Mesenchymal stem cell (in vitro differentiated cells and primary cell): ENCODE results near the gene DTX3.
"Not testable (repeated sequence)": the region's sequence is repeated elsewhere in the genome, so short reads cannot be mapped to it uniquely, and the experiment has no call there.

Experiments
- DNase-seq: peaks from one replicate; pipeline ENCODE4 v3.0.0-alpha.2; 2013
- H2AFZ ChIP-seq: one replicate; pipeline ENCODE4 v1.6.1; 2013; ENCODE audit warnings: low read depth, mild to moderate bottlenecking, control low read depth, inconsistent platforms, low read length, moderate library complexity
- H2AK5ac ChIP-seq: 2 replicates; pipeline ENCODE4 v1.6.1; 2013; ENCODE audit warnings: low read length, moderate library complexity, mild to moderate bottlenecking, inconsistent platforms; ENCODE audit not compliant: severe bottlenecking
- H2BK120ac ChIP-seq: one replicate; pipeline ENCODE4 v1.6.1; 2013; ENCODE audit warnings: low read depth, mild to moderate bottlenecking, inconsistent platforms, low read length, moderate library complexity
- H2BK12ac ChIP-seq, 2 experiments: one replicate each; pipeline ENCODE4 v1.6.1; 2013; ENCODE audit warnings: inconsistent platforms in 2 of 2, low read length in 2 of 2, mild to moderate bottlenecking in 2 of 2, moderate library complexity in 2 of 2, control low read depth in 1 of 2
- H2BK15ac ChIP-seq: one replicate; pipeline ENCODE4 v1.6.1; 2013; ENCODE audit warnings: mild to moderate bottlenecking, low read depth, inconsistent platforms; ENCODE audit not compliant: poor library complexity, severe bottlenecking
- H2BK5ac ChIP-seq: 2 replicates; pipeline ENCODE4 v1.6.1; 2013; ENCODE audit warnings: low read depth, mild to moderate bottlenecking, low read length, control low read depth, inconsistent platforms; ENCODE audit not compliant: poor library complexity, severe bottlenecking
- H3K14ac ChIP-seq, 2 experiments: one replicate each; pipeline ENCODE4 v1.6.1; 2013; ENCODE audit warnings: inconsistent platforms in 2 of 2, low read length in 2 of 2, control low read depth in 1 of 2, mild to moderate bottlenecking in 1 of 2, moderate library complexity in 1 of 2
- H3K18ac ChIP-seq, 2 experiments: one replicate each; pipeline ENCODE4 v1.6.1; 2013; ENCODE audit warnings: inconsistent platforms in 2 of 2, low read length in 2 of 2, control low read depth in 1 of 2, low read depth in 1 of 2, mild to moderate bottlenecking in 1 of 2
- H3K23ac ChIP-seq, 2 experiments: one replicate each; pipeline ENCODE4 v1.6.1; 2013; ENCODE audit warnings: inconsistent platforms in 2 of 2, low read length in 2 of 2, mild to moderate bottlenecking in 2 of 2, moderate library complexity in 2 of 2, control low read depth in 1 of 2
- H3K27ac ChIP-seq: 2 replicates; pipeline ENCODE4 v1.5.1; 2013; ENCODE audit warnings: mild to moderate bottlenecking, moderate library complexity, low read length, control low read depth, inconsistent platforms; ENCODE audit not compliant: poor library complexity, severe bottlenecking
- H3K27me3 ChIP-seq, 2 experiments: 2 replicates each; pipeline versions ENCODE4 v1.6.1 to v1.7.0; 2013; ENCODE audit warnings: low read length in 2 of 2, mild to moderate bottlenecking in 2 of 2, moderate library complexity in 2 of 2, control low read depth in 1 of 2, inconsistent platforms in 1 of 2; ENCODE audit not compliant: control insufficient read depth in 1 of 2, insufficient read depth in 1 of 2
- H3K36me3 ChIP-seq, 2 experiments: 2 replicates each; pipeline versions ENCODE4 v1.6.1 to v1.7.0; 2013; ENCODE audit warnings: low read length in 2 of 2, control low read depth in 1 of 2, inconsistent platforms in 1 of 2, low read depth in 1 of 2, mild to moderate bottlenecking in 1 of 2; ENCODE audit not compliant: insufficient read depth in 2 of 2, control insufficient read depth in 1 of 2
- H3K4ac ChIP-seq, 2 experiments: one replicate each; pipeline ENCODE4 v1.6.1; 2013; ENCODE audit warnings: inconsistent platforms in 2 of 2, low read length in 2 of 2, mild to moderate bottlenecking in 2 of 2, moderate library complexity in 2 of 2, control low read depth in 1 of 2, low read depth in 1 of 2
- H3K4me1 ChIP-seq: 2 replicates; pipeline ENCODE4 v1.6.1; 2013; ENCODE audit warnings: low read depth, low read length, control low read depth; ENCODE audit not compliant: control insufficient read depth, insufficient read depth
- H3K4me2 ChIP-seq: 2 replicates; pipeline ENCODE4 v1.6.1; 2013; ENCODE audit warnings: low read length, mild to moderate bottlenecking, inconsistent platforms; ENCODE audit not compliant: poor library complexity, severe bottlenecking
- H3K4me3 ChIP-seq, 2 experiments: 2 replicates each; pipeline versions ENCODE4 v1.5.1 to v1.7.0; 2013; ENCODE audit warnings: low read length in 2 of 2, mild to moderate bottlenecking in 2 of 2, control low read depth in 1 of 2, low read depth in 1 of 2; ENCODE audit not compliant: insufficient read depth in 1 of 2
- H3K79me1 ChIP-seq: replicated peaks from 2 replicates; pipeline ENCODE4 v1.6.1; 2013; ENCODE audit warnings: mild to moderate bottlenecking, control low read depth, low read length, inconsistent platforms; ENCODE audit not compliant: poor library complexity, severe bottlenecking
- H3K9ac ChIP-seq: 2 replicates; pipeline ENCODE4 v1.7.0; 2013; ENCODE audit warnings: mild to moderate bottlenecking, low read length, moderate library complexity
- H3K9me3 ChIP-seq: 2 replicates; pipeline ENCODE4 v1.7.0; 2013; ENCODE audit warnings: mild to moderate bottlenecking, low read length; ENCODE audit not compliant: control insufficient read depth
- H4K8ac ChIP-seq: one replicate; pipeline ENCODE4 v1.6.1; 2013; ENCODE audit warnings: inconsistent platforms, mild to moderate bottlenecking, low read length, moderate library complexity
- H4K91ac ChIP-seq: one replicate; pipeline ENCODE4 v1.6.1; 2013; ENCODE audit warnings: mild to moderate bottlenecking, low read length, inconsistent platforms
- WGBS: methylation state at CpG from one replicate; pipeline ENCODE4 v1.1.7; 2013; ENCODE audit warnings: mixed read lengths; 5-methylcytosine and 5-hydroxymethylcytosine counted together

DTX3 gene

DNA sequence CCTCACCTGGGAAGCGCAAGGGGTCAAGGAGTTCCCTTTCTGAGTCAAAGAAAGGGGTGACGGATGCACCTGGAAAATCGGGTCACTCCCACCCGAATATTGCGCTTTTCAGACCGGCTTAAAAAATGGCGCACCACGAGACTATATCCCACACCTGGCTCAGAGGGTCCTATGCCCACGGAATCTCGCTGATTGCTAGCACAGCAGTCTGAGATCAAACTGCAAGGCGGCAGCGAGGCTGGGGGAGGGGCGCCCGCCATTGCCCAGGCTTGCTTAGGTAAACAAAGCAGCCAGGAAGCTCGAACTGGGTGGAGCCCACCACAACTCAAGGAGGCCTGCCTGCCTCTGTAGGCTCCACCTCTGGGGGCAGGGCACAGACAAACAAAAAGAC, 42.0 kb downstream of the DTX3 start:
- not testable (repeated sequence) for H2BK15ac ChIP-seq, H3K9me3 ChIP-seq, H2BK120ac ChIP-seq, H3K4me2 ChIP-seq, H3K4me1 ChIP-seq, H3K4ac ChIP-seq, H3K23ac ChIP-seq, H3K27ac ChIP-seq, H2AK5ac ChIP-seq, H4K91ac ChIP-seq, H3K36me3 ChIP-seq, H4K8ac ChIP-seq, DNase-seq, H3K9ac ChIP-seq, H3K14ac ChIP-seq, H2BK12ac ChIP-seq, H3K79me1 ChIP-seq, H2AFZ ChIP-seq, H3K18ac ChIP-seq, H3K27me3 ChIP-seq, H2BK5ac ChIP-seq, H3K4me3 ChIP-seq
- WGBS, result no CpG with 5 or more reads among the region's 15 CpGs

- WGBS, result 50% methylated on average over 1 of the region's 3 CpGs
- Histone ChIP-seq H2BK12ac (no peak overlapping the region), H3K4me1 (peaks cover 3% of the 10 kb centered on the region), H3K4ac (no peak overlapping the region), H4K8ac (no peak overlapping the region), H2AFZ (no peak overlapping the region), H2BK120ac (no peak overlapping the region), H2BK15ac (no peak overlapping the region), H3K27me3 (no peaks in the 10 kb centered on the region), H3K27ac (no peak overlapping the region), H3K9ac (no peak overlapping the region), H3K4me2 (no peak overlapping the region), H3K18ac (no peak overlapping the region), H3K23ac (no peak overlapping the region), H3K9me3 (peaks cover 5% of the 10 kb centered on the region), H2AK5ac (no peak overlapping the region), H3K79me1 (no peaks in the 10 kb centered on the region), H2BK5ac (no peak overlapping the region), H3K14ac (no peak overlapping the region), H3K4me3 (no peak overlapping the region), H3K36me3 (peaks cover 0 to 3% of the 10 kb centered on the region in 2 experiments), H4K91ac (no peak overlapping the region)
- no peak for DNase-seq
Observed at GRCh38 chr12:57654042-57654441, 49.4 kb downstream of the DTX3 start.

DNA sequence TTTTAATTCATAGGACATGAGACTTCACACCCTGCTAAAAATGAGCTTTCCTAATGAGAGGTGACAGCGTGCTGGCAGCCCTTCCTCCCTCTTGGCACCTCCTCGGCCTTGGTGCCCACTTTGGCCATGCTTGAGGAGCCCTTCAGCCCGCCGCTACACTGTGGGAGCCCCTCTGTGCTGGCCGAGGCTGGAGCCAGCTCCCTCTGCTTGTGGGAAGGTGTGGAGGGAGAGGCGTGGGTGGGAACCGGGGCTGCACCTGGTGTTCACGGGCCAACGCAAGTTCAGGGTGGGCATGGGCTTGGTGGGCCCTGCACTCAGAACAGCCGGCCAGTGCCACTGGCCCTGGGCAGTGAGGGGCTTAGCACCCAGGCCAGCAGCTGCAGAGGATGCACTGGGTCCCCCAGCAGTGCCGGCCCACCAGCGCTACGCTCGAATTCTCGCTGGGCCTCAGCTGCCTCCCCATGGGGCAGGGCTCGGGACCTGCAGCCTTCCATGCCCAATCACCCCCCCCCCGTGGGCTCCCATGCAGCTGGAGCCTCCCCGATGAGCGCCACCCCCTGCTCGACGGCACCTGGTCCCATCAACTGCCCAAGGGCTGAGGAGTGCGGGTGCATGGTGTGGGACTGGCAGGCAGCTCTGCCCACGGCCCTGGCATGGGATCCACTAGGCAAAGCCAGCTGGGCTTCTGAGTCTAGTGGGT, 51.1 kb downstream of the DTX3 start:
- Histone ChIP-seq H3K9ac (no peak overlapping the region), H3K23ac (no peak overlapping the region), H3K4me2 (no peak overlapping the region), H3K4me1 (peaks cover 3% of the 10 kb centered on the region), H3K4me3 (no peak overlapping the region), H3K14ac (no peak overlapping the region), H2AK5ac (no peak overlapping the region), H2BK120ac (no peak overlapping the region), H4K8ac (no peak overlapping the region), H2AFZ (no peak overlapping the region), H3K4ac (no peak overlapping the region), H3K27ac (no peak overlapping the region), H4K91ac (no peak overlapping the region), H3K18ac (no peak overlapping the region), H3K27me3 (no peaks in the 10 kb centered on the region), H3K36me3 (peaks cover 0 to 3% of the 10 kb centered on the region in 2 experiments), H2BK12ac (no peak overlapping the region), H2BK5ac (no peak overlapping the region), H3K9me3 (peaks cover 5% of the 10 kb centered on the region), H2BK15ac (no peak overlapping the region), H3K79me1 (no peaks in the 10 kb centered on the region)
- DNase-seq, result no peak
- WGBS, result 76% methylated on average over 22 of the region's 23 CpGs

DNA sequence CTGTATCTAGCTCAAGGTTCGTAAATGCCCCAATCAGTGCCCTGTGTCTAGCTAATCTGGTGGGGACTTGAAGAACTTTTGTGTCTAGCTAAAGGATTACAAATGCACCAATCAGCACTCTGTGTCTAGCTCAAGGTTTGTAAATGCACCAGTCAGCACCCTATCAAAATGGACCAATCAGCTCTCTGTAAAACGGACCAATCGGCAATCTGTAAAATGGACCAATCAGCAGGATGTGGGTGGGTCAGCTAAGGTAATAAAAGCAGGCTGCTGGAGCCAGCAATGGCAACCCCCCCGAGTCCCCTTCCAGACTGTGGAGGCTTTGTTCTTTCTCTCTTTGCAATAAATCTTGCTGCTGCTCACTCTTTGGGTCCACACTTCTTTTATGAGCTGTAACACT, 51.8 kb downstream of the DTX3 start:
- not testable (repeated sequence) for H3K36me3 ChIP-seq, H3K27me3 ChIP-seq, H2AK5ac ChIP-seq, H2AFZ ChIP-seq, H2BK12ac ChIP-seq, H3K9ac ChIP-seq, H3K4me3 ChIP-seq, H3K27ac ChIP-seq, DNase-seq, H3K9me3 ChIP-seq, H3K4ac ChIP-seq, H3K4me2 ChIP-seq, H2BK120ac ChIP-seq, H2BK5ac ChIP-seq, H2BK15ac ChIP-seq, H3K23ac ChIP-seq, H3K79me1 ChIP-seq, H3K4me1 ChIP-seq, H4K8ac ChIP-seq, H3K14ac ChIP-seq, H3K18ac ChIP-seq, H4K91ac ChIP-seq
- 72% methylated on average over 3 of the region's 4 CpGs for WGBS
